WTC11 (cell line): ENCODE measurements around the gene NHSL1.

Experiments
- ATF2 ChIP-seq: sonication (generic); formaldehyde crosslinking; IDR thresholded peaks from 2 replicates; pipeline ENCODE4 v1.8.1; 2022; ENCODE audit warnings: low read depth, missing genetic modification reagents, borderline replicate concordance
- CTCF ChIP-seq: fragments of 200-600 bp; IDR thresholded peaks from 2 replicates; pipeline ENCODE4 v1.8.0; 2022; ENCODE audit warnings: antibody characterized with exemption
- NFE2L1 ChIP-seq: sonication (generic); formaldehyde crosslinking; IDR thresholded peaks from 2 replicates; pipeline ENCODE4 v1.8.1; 2023; ENCODE audit warnings: missing genetic modification reagents
- SP1 ChIP-seq: sonication (generic); formaldehyde crosslinking; conservative IDR thresholded peaks from 2 replicates; pipeline ENCODE4 v1.8.1; 2022; ENCODE audit warnings: missing genetic modification reagents
- TEAD4 ChIP-seq: sonication (generic); formaldehyde crosslinking; IDR thresholded peaks from 2 replicates; pipeline ENCODE4 v1.8.0; 2022; ENCODE audit warnings: mild to moderate bottlenecking, missing genetic modification reagents

GRCh38 chr6:138416206-138416605 is 83.1 kb downstream of the NHSL1 start:
- TF ChIP-seq CTCF (no peak), SP1 (CRISPR knock-in tag) (no peak), ATF2 (no peak), TEAD4 (CRISPR knock-in tag) (no peak), NFE2L1 (CRISPR knock-in tag) (no peak)
